Effector memory CD8-positive, alpha-beta T cell (primary cell): ENCODE measurements around the gene LRRC52.
"Not testable (repeated sequence)": the region's sequence is repeated elsewhere in the genome, so short reads cannot be mapped to it uniquely, and the experiment has no call there.

Source experiments
- ATAC-seq: fragments of 150-1000 bp; cut with Tn5 transposase; replicated peaks from 2 replicates; pipeline ENCODE4 v1.10.0; 2021; ENCODE audit warnings: mild to moderate bottlenecking, moderate library complexity
- DNase-seq, 3 experiments: peaks; one replicate each; pipeline ENCODE4 v3.0.0; 2021
- H3K27ac Mint-ChIP-seq, 2 donors: one replicate each; pipeline ENCODE4 v1.8.0; 2022; ENCODE audit warnings: mild to moderate bottlenecking in 2 of 2, mixed read lengths in 2 of 2, moderate library complexity in 2 of 2
- H3K27me3 Mint-ChIP-seq, 2 donors: one replicate each; pipeline ENCODE4 v1.8.0; 2022; ENCODE audit warnings: mixed read lengths in 2 of 2
- H3K36me3 Mint-ChIP-seq: one replicate; pipeline ENCODE4 v1.8.0; 2022; ENCODE audit warnings: mild to moderate bottlenecking, moderate library complexity, mixed read lengths; ENCODE audit not compliant: insufficient read depth
- H3K4me1 Mint-ChIP-seq, 2 donors: one replicate each; pipeline ENCODE4 v1.8.0; 2022; ENCODE audit warnings: low read depth in 2 of 2, mixed read lengths in 2 of 2
- H3K4me3 Mint-ChIP-seq, 2 donors: one replicate each; pipeline ENCODE4 v1.8.0; 2022; ENCODE audit warnings: mild to moderate bottlenecking in 2 of 2, mixed read lengths in 2 of 2, moderate library complexity in 2 of 2
- H3K9me3 Mint-ChIP-seq, 2 donors: one replicate each; pipeline ENCODE4 v1.8.0; 2022; ENCODE audit warnings: mixed read lengths in 2 of 2

Gene LRRC52

GRCh38 chr1:165580931-165581871, 37.4 kb downstream of the LRRC52 start:
- no peak overlapping the region for H3K4me3 Mint-ChIP-seq
- peaks cover 28 to 31% of the 10 kb centered on the region in 2 donors for H3K27me3 Mint-ChIP-seq
- no peaks in the 10 kb centered on the region for H3K36me3 Mint-ChIP-seq
- ATAC-seq (no peak), DNase-seq (no peak)
- H3K4me1 Mint-ChIP-seq, result no peaks in the 10 kb centered on the region
- no peaks in the 10 kb centered on the region for H3K9me3 Mint-ChIP-seq
- no peak overlapping the region for H3K27ac Mint-ChIP-seq

GRCh38 chr1:165581926-165582325, 38.1 kb downstream of the LRRC52 start:
- ATAC-seq (no peak), DNase-seq (no peak)
- no peak overlapping the region for H3K4me3 Mint-ChIP-seq
- no peaks in the 10 kb centered on the region for H3K9me3 Mint-ChIP-seq
- no peaks in the 10 kb centered on the region for H3K36me3 Mint-ChIP-seq
- no peak overlapping the region for H3K27ac Mint-ChIP-seq
- H3K27me3 Mint-ChIP-seq, result peaks cover 30 to 34% of the 10 kb centered on the region in 2 donors
- no peaks in the 10 kb centered on the region for H3K4me1 Mint-ChIP-seq

- Mint-ChIP-seq H3K27ac (no peak overlapping the region), H3K4me1 (no peaks in the 10 kb centered on the region), H3K36me3 (no peaks in the 10 kb centered on the region), H3K4me3 (no peak overlapping the region), H3K9me3 (no peaks in the 10 kb centered on the region), H3K27me3 (peaks cover 49 to 54% of the 10 kb centered on the region in 2 donors)
- DNase-seq (no peak), ATAC-seq (no peak)
These were observed 42.6 kb downstream of the LRRC52 start for GRCh38 chr1:165586398-165586797.

- not testable (repeated sequence) for H3K4me1 Mint-ChIP-seq, ATAC-seq, H3K27ac Mint-ChIP-seq, H3K4me3 Mint-ChIP-seq, H3K36me3 Mint-ChIP-seq, H3K9me3 Mint-ChIP-seq, DNase-seq
- H3K27me3 Mint-ChIP-seq, result peaks cover 47 to 56% of the 10 kb centered on the region in 2 donors
These were observed 47.6 kb downstream of the LRRC52 start for GRCh38 chr1:165591391-165591790.

- Mint-ChIP-seq H3K27me3 (peaks cover 46 to 47% of the 10 kb centered on the region in 2 donors), H3K9me3 (no peaks in the 10 kb centered on the region), H3K27ac (no peak overlapping the region), H3K4me1 (peaks cover 15 to 16% of the 10 kb centered on the region in 2 donors), H3K36me3 (peaks cover 9% of the 10 kb centered on the region), H3K4me3 (no peak overlapping the region)
- DNase-seq, result peak; percentile 75 to 82 (median 78)
- ATAC-seq, result peak; percentile 69
These were observed 49.4 kb downstream of the LRRC52 start for GRCh38 chr1:165592945-165593823.

DNA sequence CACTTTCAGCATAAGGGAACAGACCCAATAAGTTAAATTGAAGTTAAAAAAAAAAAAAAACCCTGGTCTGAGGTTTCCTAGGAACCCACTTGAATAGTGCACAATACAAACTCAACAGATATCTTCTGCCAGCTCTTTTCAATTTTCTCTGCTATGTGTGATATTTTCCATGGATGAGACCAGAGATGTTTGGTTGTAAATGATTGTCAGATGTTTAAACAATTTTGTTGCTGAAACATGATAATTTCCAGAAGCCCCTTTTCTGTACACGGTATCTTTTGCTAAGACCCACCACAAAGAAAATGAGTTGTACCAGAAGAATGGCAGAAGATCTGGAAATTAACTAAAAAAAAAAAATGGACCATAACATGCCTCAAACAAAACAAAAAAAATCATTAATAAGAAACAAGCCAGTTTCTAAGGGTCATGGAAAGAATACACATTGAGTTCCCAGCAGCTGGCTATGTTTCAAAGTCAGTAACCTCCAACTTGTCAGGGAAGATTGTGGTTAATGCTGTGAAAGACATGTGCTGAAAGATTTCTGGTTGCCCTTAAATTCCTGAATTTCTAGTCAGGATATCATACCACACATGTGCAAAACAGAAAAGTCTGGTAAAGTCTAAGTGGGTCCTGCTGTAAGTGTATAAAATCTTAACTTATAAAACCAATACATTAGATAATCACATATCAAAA, 51.6 kb downstream of the LRRC52 start:
- no peak overlapping the region for H3K27ac Mint-ChIP-seq
- no peak overlapping the region for H3K4me3 Mint-ChIP-seq
- no peaks in the 10 kb centered on the region for H3K9me3 Mint-ChIP-seq
- H3K4me1 Mint-ChIP-seq, result peaks cover 21 to 22% of the 10 kb centered on the region in 2 donors
- DNase-seq (no peak), ATAC-seq (no peak)
- H3K27me3 Mint-ChIP-seq, result peaks cover 29 to 31% of the 10 kb centered on the region in 2 donors
- H3K36me3 Mint-ChIP-seq, result peaks cover 16% of the 10 kb centered on the region

GRCh38 chr1:165597883-165598675, 54.3 kb downstream of the LRRC52 start:
- Mint-ChIP-seq H3K27me3 (peaks cover 20 to 24% of the 10 kb centered on the region in 2 donors), H3K4me3 (peak overlapping the region; percentile 89 to 92), H3K4me1 (peaks cover 18 to 22% of the 10 kb centered on the region in 2 donors), H3K9me3 (no peaks in the 10 kb centered on the region), H3K36me3 (peaks cover 16% of the 10 kb centered on the region), H3K27ac (peak overlapping the region; percentile 74 to 98)
- DNase-seq (peak; percentile 85 to 90 (median 88)), ATAC-seq (peak; percentile 95)

GRCh38 chr1:165598676-165599059, 54.9 kb downstream of the LRRC52 start:
- Mint-ChIP-seq H3K27me3 (peaks cover 14 to 18% of the 10 kb centered on the region in 2 donors), H3K36me3 (peaks cover 16% of the 10 kb centered on the region), H3K4me1 (peaks cover 18 to 21% of the 10 kb centered on the region in 2 donors), H3K27ac (peak overlapping the region; percentile 74 to 98), H3K9me3 (no peaks in the 10 kb centered on the region), H3K4me3 (peak overlapping the region; percentile 89 to 92)
- DNase-seq (no peak), ATAC-seq (no peak)

- Mint-ChIP-seq H3K36me3 (peaks cover 16% of the 10 kb centered on the region), H3K4me3 (no peak overlapping the region), H3K9me3 (no peaks in the 10 kb centered on the region), H3K27ac (no peak overlapping the region), H3K27me3 (peaks cover 0 to 10% of the 10 kb centered on the region in 2 donors), H3K4me1 (peaks cover 18 to 21% of the 10 kb centered on the region in 2 donors)
- DNase-seq (no peak), ATAC-seq (no peak)
These were observed 57.0 kb downstream of the LRRC52 start for GRCh38 chr1:165600793-165601192.

DNA sequence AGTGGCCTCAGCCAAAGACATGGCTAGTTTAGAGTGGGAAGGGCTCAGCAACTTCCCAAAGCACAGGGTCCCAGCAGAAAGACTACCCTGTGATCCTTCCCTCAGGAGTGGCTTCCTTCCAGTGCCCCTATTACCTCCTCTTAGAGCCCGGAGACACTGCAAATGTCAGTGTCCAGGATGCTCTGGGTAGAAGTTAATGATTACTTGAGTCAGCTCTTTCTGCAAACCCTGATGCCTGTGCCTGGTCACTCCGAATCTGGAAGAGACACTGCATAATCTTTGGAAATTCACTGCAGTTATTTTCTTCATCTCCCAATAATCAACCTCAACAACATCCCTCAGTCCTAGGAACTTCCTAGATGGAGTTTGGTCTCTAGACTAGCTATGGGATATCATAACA, 60.0 kb downstream of the LRRC52 start:
- H3K36me3 Mint-ChIP-seq, result peaks cover 3% of the 10 kb centered on the region
- ATAC-seq (no peak), DNase-seq (no peak)
- no peak overlapping the region for H3K27ac Mint-ChIP-seq
- no peak overlapping the region for H3K4me3 Mint-ChIP-seq
- no peaks in the 10 kb centered on the region for H3K9me3 Mint-ChIP-seq
- peaks cover under 1 to 6% of the 10 kb centered on the region in 2 donors for H3K4me1 Mint-ChIP-seq
- H3K27me3 Mint-ChIP-seq, result peaks cover 0 to 10% of the 10 kb centered on the region in 2 donors

DNA sequence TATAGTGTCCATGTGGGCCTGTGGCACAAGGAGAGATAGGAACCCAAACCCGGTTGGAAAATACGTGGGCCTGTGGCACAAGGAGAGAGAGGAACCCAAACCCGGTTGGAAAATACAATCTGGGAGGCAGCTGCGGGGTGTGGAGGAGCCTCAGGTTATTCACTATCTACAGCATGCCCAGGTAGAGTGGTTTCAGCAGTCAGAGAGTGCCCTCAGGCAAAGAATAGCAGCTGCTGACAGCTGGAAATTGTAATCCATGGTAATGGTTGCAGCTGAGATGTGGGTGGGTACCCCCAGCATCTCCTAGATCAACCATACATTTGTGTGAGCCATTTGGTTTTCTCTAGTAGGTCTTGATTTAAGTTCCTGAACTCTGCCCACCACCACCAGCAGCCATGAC, 61.4 kb downstream of the LRRC52 start:
- Mint-ChIP-seq H3K27ac (no peak overlapping the region), H3K9me3 (no peaks in the 10 kb centered on the region), H3K27me3 (peaks cover 0 to 18% of the 10 kb centered on the region in 2 donors), H3K4me1 (peaks cover 0 to 6% of the 10 kb centered on the region in 2 donors), H3K4me3 (no peak overlapping the region), H3K36me3 (no peaks in the 10 kb centered on the region)
- no peak for ATAC-seq
- DNase-seq, result no peak

DNA sequence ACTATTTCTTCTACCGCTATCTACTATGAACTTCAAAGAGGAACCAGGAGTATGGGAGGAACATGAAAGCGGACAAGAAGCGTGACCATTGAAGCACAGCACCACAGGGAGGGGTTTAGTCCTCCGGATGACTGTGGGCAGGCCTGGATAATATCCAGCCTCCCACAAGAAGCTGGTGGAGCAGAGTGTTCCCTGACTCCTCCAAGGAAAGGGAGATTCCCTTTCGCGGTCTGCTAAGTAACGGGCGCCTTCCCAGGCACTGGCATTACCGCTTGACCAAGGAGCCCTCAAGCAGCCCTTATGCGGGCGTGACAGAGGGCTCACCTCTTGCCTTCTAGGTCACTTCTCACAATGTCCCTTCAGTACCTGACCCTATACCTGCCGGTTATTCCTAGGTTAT, 62.9 kb downstream of the LRRC52 start:
- H3K4me3 Mint-ChIP-seq, H3K4me1 Mint-ChIP-seq, DNase-seq, H3K9me3 Mint-ChIP-seq, H3K36me3 Mint-ChIP-seq, H3K27ac Mint-ChIP-seq, ATAC-seq: not testable (repeated sequence)
- H3K27me3 Mint-ChIP-seq, result peaks cover 5 to 32% of the 10 kb centered on the region in 2 donors
